ENCODE results near the gene DNAH12.
A peak's percentile ranks its signal among the peaks of the same experiment; 100 is the strongest.

Gene DNAH12

GRCh38 chr3:57544181-57545125, at the start of gene DNAH12:
TSS of gene DNAH12 (minus strand) at chr3:57544344. CDS start at chr3:57542870, 1,474 bp downstream.
- DNase-seq (ENCODE audit: low spot score) = no peak
- Histone ChIP-seq H3K27me3 (ENCODE audit: insufficient read depth, poor library complexity, severe bottlenecking) (no peaks in the 10 kb centered on the region), H3K9me3 (ENCODE audit: severe bottlenecking) (no peaks in the 10 kb centered on the region), H3K4me3 (ENCODE audit: severe bottlenecking) (no peak within 1 kb of the TSS), H3K27ac (ENCODE audit: poor library complexity, severe bottlenecking) (no peak within 1 kb of the TSS), H3K4me1 (ENCODE audit: insufficient read depth, poor library complexity, severe bottlenecking) (peaks cover 5% of the 10 kb centered on the region), H3K36me3 (ENCODE audit: low read depth) (no peaks in the 10 kb centered on the region)
- TF ChIP-seq CTCF (IDR thresholded peaks at IDR 0.05; ENCODE audit: poor library complexity, severe bottlenecking) = no peak
- ATAC-seq (ENCODE audit: low read depth) = peak; percentile 68

GRCh38 chr3:57592306-57592705, 48.2 kb upstream of the DNAH12 start:
- no peak overlapping the region for H3K27ac ChIP-seq (ENCODE audit: poor library complexity, severe bottlenecking)
- ATAC-seq (ENCODE audit: low read depth) = no peak

GRCh38 chr3:57587905-57588304, 43.8 kb upstream of the DNAH12 start:
- DNase-seq (ENCODE audit: low spot score) (no peak), ATAC-seq (ENCODE audit: low read depth) (no peak)
- Histone ChIP-seq H3K27ac (ENCODE audit: poor library complexity, severe bottlenecking) (no peak overlapping the region), H3K4me1 (ENCODE audit: insufficient read depth, poor library complexity, severe bottlenecking) (peaks cover 12% of the 10 kb centered on the region), H3K36me3 (ENCODE audit: low read depth) (peaks cover 71% of the 10 kb centered on the region), H3K27me3 (ENCODE audit: insufficient read depth, poor library complexity, severe bottlenecking) (no peaks in the 10 kb centered on the region), H3K9me3 (ENCODE audit: severe bottlenecking) (no peaks in the 10 kb centered on the region), H3K4me3 (ENCODE audit: severe bottlenecking) (no peak overlapping the region)
- TF ChIP-seq CTCF (IDR thresholded peaks at IDR 0.05; ENCODE audit: poor library complexity, severe bottlenecking) = no peak

More at GRCh38 chr3:57592306-57592705, 48.2 kb upstream of the DNAH12 start:
- Histone ChIP-seq H3K4me1 (ENCODE audit: insufficient read depth, poor library complexity, severe bottlenecking) (peaks cover 23% of the 10 kb centered on the region), H3K4me3 (ENCODE audit: severe bottlenecking) (no peak overlapping the region), H3K36me3 (ENCODE audit: low read depth) (peaks cover 69% of the 10 kb centered on the region), H3K27me3 (ENCODE audit: insufficient read depth, poor library complexity, severe bottlenecking) (no peaks in the 10 kb centered on the region), H3K9me3 (ENCODE audit: severe bottlenecking) (no peaks in the 10 kb centered on the region)
- TF ChIP-seq CTCF (IDR thresholded peaks at IDR 0.05; ENCODE audit: poor library complexity, severe bottlenecking) = no peak
- no peak for DNase-seq (ENCODE audit: low spot score)

- TF ChIP-seq CTCF (IDR thresholded peaks at IDR 0.05; ENCODE audit: poor library complexity, severe bottlenecking) = no peak
- Histone ChIP-seq H3K27me3 (ENCODE audit: insufficient read depth, poor library complexity, severe bottlenecking) (no peaks in the 10 kb centered on the region), H3K4me3 (ENCODE audit: severe bottlenecking) (no peak overlapping the region), H3K9me3 (ENCODE audit: severe bottlenecking) (no peaks in the 10 kb centered on the region), H3K36me3 (ENCODE audit: low read depth) (peaks cover 74% of the 10 kb centered on the region), H3K4me1 (ENCODE audit: insufficient read depth, poor library complexity, severe bottlenecking) (peaks cover 2% of the 10 kb centered on the region), H3K27ac (ENCODE audit: poor library complexity, severe bottlenecking) (no peak overlapping the region)
- DNase-seq (ENCODE audit: low spot score) (no peak), ATAC-seq (ENCODE audit: low read depth) (no peak)
Observed at GRCh38 chr3:57586778-57587177, 42.6 kb upstream of the DNAH12 start.

GRCh38 chr3:57583544-57583943, 39.4 kb upstream of the DNAH12 start:
- ATAC-seq (ENCODE audit: low read depth) (no peak), DNase-seq (ENCODE audit: low spot score) (no peak)
- Histone ChIP-seq H3K27ac (ENCODE audit: poor library complexity, severe bottlenecking) (no peak overlapping the region), H3K27me3 (ENCODE audit: insufficient read depth, poor library complexity, severe bottlenecking) (no peaks in the 10 kb centered on the region), H3K9me3 (ENCODE audit: severe bottlenecking) (no peaks in the 10 kb centered on the region), H3K36me3 (ENCODE audit: low read depth) (peaks cover 86% of the 10 kb centered on the region), H3K4me3 (ENCODE audit: severe bottlenecking) (no peak overlapping the region), H3K4me1 (ENCODE audit: insufficient read depth, poor library complexity, severe bottlenecking) (no peaks in the 10 kb centered on the region)
- no peak for TF ChIP-seq CTCF (IDR thresholded peaks at IDR 0.05; ENCODE audit: poor library complexity, severe bottlenecking)

Measured in RWPE2 (cell line).